ENCODE results near the gene CSRNP3.

DNA sequence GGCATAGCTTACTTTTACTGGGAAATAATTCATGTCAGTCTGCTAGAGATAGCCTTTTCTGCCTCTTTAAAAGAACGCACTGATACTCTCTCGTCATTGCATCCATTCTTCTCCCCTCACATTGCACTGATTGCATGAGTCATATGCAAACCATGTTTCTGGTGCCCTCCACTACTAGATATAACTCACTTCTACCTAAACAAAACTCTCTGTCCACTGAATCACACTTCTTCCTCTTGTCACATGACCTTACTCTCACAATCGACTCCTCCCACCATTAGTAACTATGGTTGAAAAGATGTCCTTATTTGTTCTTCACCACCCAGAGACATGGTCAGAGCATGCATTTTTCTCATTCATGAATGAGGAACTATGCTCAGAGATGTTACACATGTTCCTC lies 158.0 kb downstream of the CSRNP3 start:
- TF ChIP-seq CTCF (IDR thresholded peaks at IDR 0.05): no peak
- no peak for TF ChIP-seq EZH2 (IDR thresholded peaks at IDR 0.05; ENCODE audit: borderline replicate concordance, insufficient read depth, low read depth, low read length, poor library complexity, severe bottlenecking)
